GM12874 (cell line): ENCODE results near the gene KCTD6.

ENCODE experiments used
- CTCF ChIP-seq: IDR thresholded peaks from 2 replicates; pipeline ENCODE4 v1.5.1; 2011; ENCODE audit warnings: low read depth, mild to moderate bottlenecking, control low read depth, low read length, moderate library complexity; ENCODE audit not compliant: insufficient read depth

Gene KCTD6

GRCh38 chr3:58497097-58497496 is 5.2 kb downstream of the KCTD6 start:
- TF ChIP-seq CTCF: no peak

DNA sequence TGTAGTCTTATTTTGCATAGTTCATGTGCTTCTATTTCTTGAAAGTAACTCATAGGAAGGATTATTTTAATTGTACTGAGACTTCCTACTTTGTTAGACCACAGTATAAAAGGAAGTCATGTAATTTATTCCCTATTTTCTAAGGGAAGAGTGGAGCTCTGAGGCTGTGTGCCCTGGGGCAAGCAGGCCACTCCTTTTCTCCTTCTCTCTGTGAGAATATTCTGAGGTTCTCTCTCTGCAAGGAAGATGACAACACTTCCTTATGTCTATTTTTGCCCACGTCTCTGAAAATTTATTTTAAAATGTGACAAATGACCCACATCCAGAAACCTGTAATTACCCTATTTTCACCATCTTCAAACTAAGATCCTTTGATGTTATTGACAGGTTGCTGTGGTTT is 11.0 kb downstream of the KCTD6 start:
- no peak for TF ChIP-seq CTCF

DNA sequence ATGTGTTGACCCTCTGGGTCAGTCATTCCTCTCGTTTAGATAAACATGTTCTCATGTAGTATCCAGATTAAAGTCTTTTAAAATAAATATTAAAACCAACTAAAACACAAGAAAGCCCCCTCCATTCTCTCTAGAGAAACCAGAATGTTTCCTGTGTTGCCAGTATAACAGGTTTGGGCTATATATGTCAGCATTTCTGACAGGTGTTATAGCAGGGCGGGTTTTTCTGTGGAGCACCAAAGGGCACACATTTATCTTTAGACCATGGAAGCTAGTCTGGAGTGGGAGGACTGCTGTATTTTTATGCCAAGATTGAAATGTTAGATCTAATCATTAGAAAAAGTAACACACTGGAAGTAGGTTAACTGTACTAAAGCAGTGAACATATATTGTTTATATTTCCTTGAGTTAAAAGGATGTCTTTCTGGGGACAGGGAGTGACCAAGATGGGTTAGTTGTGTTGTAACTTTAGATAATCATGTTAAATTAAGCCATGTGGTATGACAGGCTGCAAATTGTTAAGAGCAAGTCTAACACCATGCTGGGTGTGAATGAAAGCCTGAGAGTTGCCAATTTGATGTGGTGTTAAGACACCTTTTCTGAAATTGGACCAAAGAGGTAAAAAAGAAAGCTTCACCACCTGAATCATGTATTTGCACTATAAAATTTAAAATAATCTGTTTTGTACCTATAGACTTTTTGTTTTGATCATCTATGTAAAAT is 15.6 kb downstream of the KCTD6 start:
- no peak for TF ChIP-seq CTCF

DNA sequence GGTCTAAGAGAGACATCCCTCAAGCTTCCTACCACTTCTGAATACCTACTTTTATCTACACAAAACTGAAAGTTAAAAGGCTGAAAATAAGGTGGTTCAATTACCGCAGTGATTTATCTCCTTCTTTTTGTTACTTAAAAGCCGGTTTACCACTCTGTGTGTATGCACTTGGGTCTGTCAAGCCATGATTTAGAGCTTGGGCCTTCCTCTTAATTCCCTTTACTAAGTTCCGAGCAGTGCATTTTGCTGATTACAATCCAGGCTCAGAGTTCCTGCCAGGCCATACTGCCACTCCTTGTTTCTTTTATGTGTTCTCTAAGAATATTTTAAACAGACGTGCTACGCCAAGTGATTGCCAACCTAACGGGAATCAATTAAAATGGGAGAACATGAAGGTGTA is 16.5 kb downstream of the KCTD6 start:
- TF ChIP-seq CTCF: no peak

DNA sequence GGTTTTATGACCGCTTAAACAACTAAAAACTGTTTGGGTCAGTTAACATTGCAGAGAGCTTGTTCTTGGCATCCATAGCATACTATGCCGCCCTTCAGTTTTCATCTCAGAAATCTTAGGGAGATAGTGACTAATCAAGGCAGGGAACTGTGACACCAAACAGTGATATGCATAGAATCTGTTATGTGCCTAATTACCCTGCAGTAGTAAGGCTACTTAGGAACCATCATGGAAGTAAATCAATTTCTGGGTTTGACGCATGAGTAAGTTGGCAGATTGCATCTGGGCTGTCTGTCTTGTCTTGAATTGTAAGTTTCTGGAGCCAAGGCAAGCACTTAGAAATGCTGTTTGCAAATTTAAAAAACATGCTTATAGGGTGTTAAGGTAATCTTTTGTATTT is 22.5 kb downstream of the KCTD6 start:
- no peak for TF ChIP-seq CTCF

DNA sequence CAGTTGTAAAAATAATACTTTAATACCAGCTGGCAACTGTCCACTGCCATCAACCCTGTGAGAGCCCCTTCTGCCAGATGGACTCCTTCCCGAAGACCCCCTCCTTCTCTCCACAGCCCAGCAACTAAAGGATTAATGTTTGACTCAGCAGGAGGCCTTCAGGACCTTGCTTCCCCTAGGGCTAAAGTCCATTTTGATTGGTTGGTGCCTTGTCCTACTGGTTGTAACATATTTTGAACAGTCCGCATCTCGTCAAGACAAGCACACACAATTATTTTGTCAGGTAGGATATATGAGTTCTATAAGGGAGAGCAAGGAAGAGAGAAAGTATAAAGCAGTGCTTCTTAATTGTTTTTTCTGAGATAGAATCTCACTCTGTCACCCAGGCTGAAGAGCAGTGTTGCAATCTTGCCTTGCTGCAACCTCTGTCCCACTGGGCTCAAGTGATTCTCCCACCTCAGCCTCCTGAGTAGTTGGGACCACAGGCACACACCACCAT is 26.4 kb downstream of the KCTD6 start:
- TF ChIP-seq CTCF: no peak

DNA sequence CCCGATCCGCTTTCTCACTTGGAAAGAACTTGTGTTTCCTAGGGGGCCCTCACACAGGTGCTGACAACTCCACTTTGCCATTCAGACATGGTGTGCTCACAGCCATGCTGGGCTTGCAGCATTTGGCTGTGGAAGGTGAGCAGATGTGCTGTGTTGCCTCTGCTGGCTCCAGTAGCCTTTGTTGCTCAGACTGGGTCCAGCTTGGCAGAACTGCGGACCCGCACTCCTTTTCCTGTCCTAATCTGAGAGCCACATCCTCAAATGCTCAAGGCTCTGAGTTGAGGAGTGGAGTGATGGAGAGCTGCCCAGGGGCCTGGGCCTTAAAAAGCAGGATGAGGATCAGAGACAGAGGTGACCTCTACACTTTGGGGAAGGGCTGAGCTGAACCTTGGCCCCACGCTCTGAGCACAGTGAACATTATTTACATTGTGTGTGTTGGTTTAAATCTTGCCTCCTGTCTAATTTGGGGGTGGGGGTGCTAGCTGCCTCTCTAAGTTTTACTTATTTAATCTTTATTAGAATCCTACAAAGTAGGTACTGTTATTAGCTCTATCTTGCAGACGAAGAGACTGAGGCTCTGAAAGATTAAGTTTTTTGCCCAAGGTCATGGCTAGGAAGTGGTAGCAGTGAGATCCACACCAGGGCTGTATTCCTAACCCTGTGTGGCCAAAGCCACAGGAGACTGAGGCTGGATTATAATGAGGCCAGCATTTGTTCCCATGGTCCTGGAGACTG is 27.9 kb downstream of the KCTD6 start:
- TF ChIP-seq CTCF: no peak
